ENCODE measurements around the gene VWA1. TPM values are rescaled to one million over a fixed set of nuclear protein-coding genes. Genes with fewer than 3 reads are reported as not detected.

Gene VWA1
- total and polyA plus RNA-seq, 2 of the 4 experiments (the other 2 are of a cell fraction): 1.1 to 6.1 TPM

GRCh38 chr1:1425426-1425752 is 10.1 kb upstream of the VWA1 start:
- no peak overlapping the region for H2BK120ac ChIP-seq (ENCODE audit: low read depth, low read length)
- DNase-seq (no peak), ATAC-seq (ENCODE audit: low read depth) (no peak)
- H3K36me3 ChIP-seq (ENCODE audit: control insufficient read depth, insufficient read depth, low read length): no peaks in the 10 kb centered on the region
- H4K8ac ChIP-seq (ENCODE audit: low read depth in 2 of 2, low read length in 2 of 2): no peak overlapping the region
- in situ Hi-C loops (cut with MboI; ENCODE audit: low sequenced_read_pairs): no loop called here
- H3K9me1 ChIP-seq (ENCODE audit: insufficient read depth, low read length): no peaks in the 10 kb centered on the region
- no peak overlapping the region for H3K4ac ChIP-seq (ENCODE audit: low read depth, low read length)
- no peak overlapping the region for H3K4me3 ChIP-seq (ENCODE audit: insufficient read depth, low read depth, low read length)
- no peak overlapping the region for H3K23ac ChIP-seq (ENCODE audit: low read depth, low read length)
- TF ChIP-seq CEBPB (IDR thresholded peaks at IDR 0.05; ENCODE audit: low read depth, low read length): no peak
- no peak for TF ChIP-seq SMC3 (IDR thresholded peaks at IDR 0.05; ENCODE audit: low read depth, low read length)
- TF ChIP-seq RAD21 (IDR thresholded peaks at IDR 0.05; ENCODE audit: low read length): no peak
- TF ChIP-seq MAZ (IDR thresholded peaks at IDR 0.05; ENCODE audit: borderline replicate concordance, low read depth, low read length): no peak
- no peak for TF ChIP-seq FOS (IDR thresholded peaks at IDR 0.05; ENCODE audit: low read depth, low read length)
- no peak for TF ChIP-seq POLR2A (IDR thresholded peaks at IDR 0.05; ENCODE audit: low read depth, low read length)
- no peak for TF ChIP-seq NFE2L2 (IDR thresholded peaks at IDR 0.05; ENCODE audit: low read depth, low read length)
- no peak for TF ChIP-seq USF2 (IDR thresholded peaks at IDR 0.05; ENCODE audit: low read depth, low read length)
- no peak for TF ChIP-seq MXI1 (IDR thresholded peaks at IDR 0.05; ENCODE audit: borderline replicate concordance, low read depth, low read length)
- no peak for TF ChIP-seq RCOR1 (IDR thresholded peaks at IDR 0.05; ENCODE audit: insufficient replicate concordance, low read length)
- H4K91ac ChIP-seq (ENCODE audit: insufficient read depth, low read depth, low read length): no peak overlapping the region
- no peak overlapping the region for H2AFZ ChIP-seq (replicated peaks; ENCODE audit: low read length, poor library complexity)
- H2BK20ac ChIP-seq (ENCODE audit: low read depth, low read length): no peak overlapping the region
- POLR2A ChIA-PET (ENCODE audit: unreplicated experiment): no interaction called here
- no peaks in the 10 kb centered on the region for H4K20me1 ChIP-seq (ENCODE audit: insufficient read depth, low read length)
- H3K56ac ChIP-seq (ENCODE audit: extremely low read depth, insufficient read depth, low read length): no peak overlapping the region
- no TSS peak for BruUV-seq (replicated peaks)
- no peak overlapping the region for H3K14ac ChIP-seq (replicated peaks; ENCODE audit: low read depth, low read length)
- H3K4me1 ChIP-seq (ENCODE audit: control insufficient read depth, insufficient read depth, low read length): peaks cover 8% of the 10 kb centered on the region
- no peak overlapping the region for H4K5ac ChIP-seq (ENCODE audit: low read depth, low read length)
- no peaks in the 10 kb centered on the region for H3K79me1 ChIP-seq (ENCODE audit: low read depth in 1 of 2, low read length in 2 of 2)
- H3K27ac ChIP-seq (ENCODE audit: insufficient read depth, low read length): no peak overlapping the region
- no peak overlapping the region for H3K4me2 ChIP-seq (ENCODE audit: low read depth, low read length)
- H2BK5ac ChIP-seq (ENCODE audit: low read depth, low read length, poor library complexity, severe bottlenecking): no peak overlapping the region
- H3K9ac ChIP-seq (ENCODE audit: low read depth, low read length): no peak overlapping the region
- CTCF ChIA-PET: interaction anchor here (1.3 kb wide), 1 partner anchor 15 kb away, joined by 4 read pairs; no protein-coding TSS in a partner anchor
- no peak overlapping the region for H2AK9ac ChIP-seq (replicated peaks; ENCODE audit: low read depth, low read length, poor library complexity)
- H3K27me3 ChIP-seq (ENCODE audit: control insufficient read depth, insufficient read depth, low read length): no peaks in the 10 kb centered on the region
- H3K9me3 ChIP-seq (ENCODE audit: control insufficient read depth, insufficient read depth, low read length): no peaks in the 10 kb centered on the region
- H2BK15ac ChIP-seq (ENCODE audit: low read depth, low read length): no peak overlapping the region
- dilution Hi-C loops (cut with HindIII; ENCODE audit: low sequenced_read_pairs, unreplicated experiment): no loop called here
- no peak overlapping the region for H2AK5ac ChIP-seq (ENCODE audit: low read depth, low read length)
- WGBS, 2 experiments (ENCODE audit: extremely low coverage in 2 of 2, insufficient read length in 1 of 2): no CpG with 5 or more reads among the region's 12 CpGs
- intact Hi-C loops (cut with micrococcal nuclease): no loop called here
- no peak overlapping the region for H3K18ac ChIP-seq (ENCODE audit: low read depth, low read length)

All from IMR-90 (cell line).